Iris pigment epithelial cell (primary cell): ENCODE data around the gene ATF4.

Experiments
- DNase-seq: peaks from one replicate; pipeline ENCODE4 v3.0.0-alpha.2; 2011; ENCODE audit warnings: low read depth

ATF4 gene

DNA sequence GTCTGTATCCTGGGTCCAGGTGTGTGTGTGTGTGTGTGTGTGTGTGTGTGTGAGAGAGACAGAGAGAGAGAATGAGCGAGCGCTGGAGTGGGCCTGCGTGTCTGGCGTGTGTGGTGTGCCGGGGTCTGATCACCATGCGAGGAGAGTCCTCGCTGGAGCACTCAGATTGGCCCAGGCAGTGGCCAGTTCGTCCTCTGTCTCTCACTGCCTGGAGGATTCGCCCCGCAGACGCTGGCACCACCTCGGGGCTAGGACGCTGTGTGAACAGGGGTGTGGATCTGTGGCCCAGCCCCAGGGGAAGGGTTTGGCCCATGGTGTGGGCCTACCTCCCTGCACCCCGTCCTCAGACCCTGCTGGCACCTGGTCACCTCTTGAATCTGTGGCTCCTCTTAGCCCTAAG is 38.6 kb downstream of the ATF4 start:
- DNase-seq = no peak

- DNase-seq = no peak
Measured at GRCh38 chr22:39559456-39560105, 39.2 kb downstream of the ATF4 start.

- DNase-seq = no peak
Measured at GRCh38 chr22:39560127-39560526, 39.8 kb downstream of the ATF4 start.

- no peak for DNase-seq
Measured at GRCh38 chr22:39562839-39563489, 42.6 kb downstream of the ATF4 start.

DNA sequence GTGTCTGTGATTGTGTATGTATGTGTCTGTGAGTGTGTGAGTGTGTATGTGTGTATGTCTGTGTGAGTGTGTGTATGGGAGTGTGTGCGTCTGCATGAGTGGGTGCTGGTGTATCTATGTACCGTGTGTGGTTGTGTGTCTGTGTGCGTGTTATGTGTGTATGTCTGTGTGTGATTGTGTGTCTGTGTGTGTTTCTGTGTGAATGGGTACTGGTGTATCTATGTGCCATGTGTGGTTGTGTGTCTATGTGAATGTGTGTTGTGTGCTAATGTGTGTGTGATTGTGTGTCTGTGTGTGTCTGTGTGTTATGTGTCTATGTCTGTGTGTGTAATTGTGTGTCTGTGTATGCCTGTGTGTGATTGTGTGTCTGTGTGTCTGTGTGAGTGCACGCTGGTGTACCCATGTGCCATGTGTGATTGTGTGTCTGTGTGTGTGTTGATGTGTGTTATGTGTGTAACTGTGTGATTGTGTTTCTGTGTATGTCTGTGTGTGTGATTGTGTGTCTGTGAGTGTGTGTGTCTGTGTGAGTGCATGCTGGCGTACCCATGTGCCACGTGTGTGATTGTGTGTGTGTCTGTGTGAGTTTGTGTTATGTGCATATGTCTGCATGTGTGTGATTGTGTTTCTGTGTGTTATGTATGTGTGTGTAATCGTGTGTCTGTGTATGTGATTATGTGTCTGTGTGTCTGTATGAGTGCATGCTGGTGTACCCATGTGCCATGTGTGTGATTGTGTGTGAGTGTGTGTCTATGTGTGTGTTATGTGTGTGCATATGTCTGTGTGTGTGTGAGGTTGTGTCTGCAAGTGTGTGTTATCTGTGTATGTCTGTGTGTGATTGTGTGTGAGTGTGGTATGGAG is 43.4 kb downstream of the ATF4 start:
- DNase-seq = no peak

DNA sequence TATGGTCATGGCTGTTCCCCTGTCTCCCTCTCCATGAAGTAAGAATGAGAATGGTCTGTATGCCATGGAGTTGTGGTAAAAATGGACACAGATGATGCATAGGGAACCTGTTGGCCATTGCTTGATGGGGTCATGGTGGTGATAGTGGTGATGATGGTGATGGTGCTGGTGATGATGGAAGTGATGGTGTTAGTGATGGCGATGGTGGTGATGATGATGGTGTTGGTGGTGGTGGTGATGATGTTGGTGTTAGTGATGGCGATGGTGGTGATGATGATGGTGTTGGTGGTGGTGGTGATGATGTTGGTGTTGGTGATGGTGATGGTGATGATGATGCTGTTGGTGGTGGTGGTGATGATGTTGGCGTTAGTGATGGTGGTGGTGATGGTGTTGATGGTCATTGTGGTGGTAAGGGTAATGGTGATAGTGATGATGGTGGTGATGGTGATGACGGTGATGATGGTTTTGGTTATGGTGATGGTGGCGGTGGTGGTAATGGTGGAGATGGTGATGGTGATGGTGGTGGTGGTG is 45.1 kb downstream of the ATF4 start:
- no peak for DNase-seq

DNA sequence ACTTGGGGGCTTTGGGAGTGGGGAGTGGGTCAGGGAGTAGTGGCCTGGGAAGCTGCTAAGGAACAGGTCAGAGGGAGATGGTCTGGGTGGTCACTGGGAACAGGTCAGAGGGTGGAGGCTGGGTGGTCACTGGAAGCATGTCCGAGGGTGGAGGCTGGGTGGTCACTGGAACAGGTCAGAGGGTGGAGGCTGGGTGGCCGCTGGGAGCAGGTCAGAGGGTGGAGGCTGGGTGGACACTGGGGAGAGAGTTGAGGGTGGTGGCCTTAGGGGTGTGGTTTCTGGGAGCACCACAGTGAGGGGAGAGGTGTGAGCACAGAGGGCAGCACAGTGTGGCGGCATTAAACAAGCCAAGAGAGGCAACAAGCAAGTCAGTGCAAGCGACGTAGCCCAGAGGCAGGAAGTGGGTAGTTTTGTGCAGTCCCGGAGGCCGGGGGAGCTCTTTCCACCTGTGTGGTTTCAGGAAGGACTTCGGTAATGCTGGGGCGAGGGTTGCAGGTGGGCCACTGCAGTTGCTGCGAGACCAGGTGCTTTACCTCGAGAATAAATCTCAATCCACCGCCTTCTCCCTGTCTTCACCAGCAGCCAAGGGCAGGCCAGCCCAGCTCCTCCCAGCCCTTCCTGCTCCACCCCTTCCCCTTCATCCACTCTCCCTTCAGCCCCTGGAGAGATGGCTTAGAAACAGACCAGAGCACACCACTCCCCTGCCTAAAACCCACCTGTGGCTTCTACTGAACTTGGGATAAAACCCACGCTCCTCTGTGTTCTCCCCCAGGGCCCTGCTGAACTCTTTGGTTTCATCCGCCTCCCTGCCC is 47.0 kb downstream of the ATF4 start:
- no peak for DNase-seq

GRCh38 chr22:39568278-39568981 is 48.1 kb downstream of the ATF4 start:
- DNase-seq = no peak

DNA sequence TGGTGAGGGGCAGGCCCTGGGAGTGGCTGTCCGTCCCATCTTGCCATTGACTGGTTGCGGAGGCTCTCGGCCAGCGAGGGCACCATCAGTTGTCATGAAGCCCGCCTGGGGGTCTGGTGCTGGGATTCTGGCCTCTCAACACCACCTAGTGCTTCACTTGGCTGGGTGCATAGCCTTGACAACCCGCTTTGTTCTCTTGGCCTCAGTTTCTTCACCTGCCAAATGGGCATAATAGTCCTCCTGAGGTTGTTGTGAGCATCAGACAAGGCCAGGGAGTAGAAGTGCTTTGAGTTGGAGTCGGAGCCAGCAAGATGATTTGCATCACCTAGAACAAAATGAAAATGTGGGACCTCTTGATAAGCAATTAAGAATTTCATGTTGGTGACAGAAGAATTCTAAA is 48.7 kb downstream of the ATF4 start:
- no peak for DNase-seq

GRCh38 chr22:39570226-39570625 is 49.9 kb downstream of the ATF4 start:
- DNase-seq = no peak

- no peak for DNase-seq
Measured at GRCh38 chr22:39570665-39571064, 50.3 kb downstream of the ATF4 start, which contains the start of gene CACNA1I. CACNA1I (plus strand) TSS chr22:39570753; CDS start chr22:39570753, 0 bp downstream.

DNA sequence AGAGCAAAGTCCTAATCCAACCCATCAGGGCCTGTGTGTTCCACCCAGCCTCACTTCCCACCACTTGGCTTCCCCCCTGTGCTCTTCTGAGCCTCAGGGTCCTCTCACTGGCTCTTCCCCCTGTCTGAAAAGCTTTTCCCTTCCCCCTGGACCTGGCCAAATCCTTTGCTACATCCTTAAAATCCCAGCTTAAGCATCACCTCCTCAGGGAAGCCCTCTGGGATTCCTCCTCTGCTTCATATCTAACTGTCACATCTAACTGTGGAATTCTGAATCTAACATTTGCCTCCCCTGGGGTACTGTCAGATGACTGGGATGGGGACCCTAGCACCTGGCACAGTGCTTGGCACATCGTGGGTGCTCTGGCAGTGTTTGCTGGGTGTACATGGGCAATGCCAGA is 51.2 kb downstream of the ATF4 start:
- DNase-seq = no peak
